ENCODE data around the gene COASY.
A peak's percentile ranks its signal among the peaks of the same experiment; 100 is the strongest.

Gene COASY

GRCh38 chr17:42561897-42562387 lies at the start of gene COASY:
Gene COASY, plus strand, starts transcription at chr17:42562148. Its CDS starts 475 bp downstream, at chr17:42562623.
- Histone ChIP-seq H3K27me3 (ENCODE audit: insufficient read depth, low read length) (no peaks in the 10 kb centered on the region), H3K9me3 (ENCODE audit: insufficient read depth, low read depth, low read length) (no peaks in the 10 kb centered on the region), H3K27ac (ENCODE audit: low read length) (peak within 1 kb of the TSS; percentile 42), H3K9ac (ENCODE audit: low read depth, low read length) (peak within 1 kb of the TSS; percentile 89), H3K4me3 (ENCODE audit: low read length) (peak within 1 kb of the TSS; percentile 79), H3K4me1 (ENCODE audit: insufficient read depth, low read length) (peaks cover 7% of the 10 kb centered on the region; the same call in 1 of the 2 replicates), H3K36me3 (ENCODE audit: insufficient read depth, low read depth, low read length) (peaks cover 28% of the 10 kb centered on the region)

DNA sequence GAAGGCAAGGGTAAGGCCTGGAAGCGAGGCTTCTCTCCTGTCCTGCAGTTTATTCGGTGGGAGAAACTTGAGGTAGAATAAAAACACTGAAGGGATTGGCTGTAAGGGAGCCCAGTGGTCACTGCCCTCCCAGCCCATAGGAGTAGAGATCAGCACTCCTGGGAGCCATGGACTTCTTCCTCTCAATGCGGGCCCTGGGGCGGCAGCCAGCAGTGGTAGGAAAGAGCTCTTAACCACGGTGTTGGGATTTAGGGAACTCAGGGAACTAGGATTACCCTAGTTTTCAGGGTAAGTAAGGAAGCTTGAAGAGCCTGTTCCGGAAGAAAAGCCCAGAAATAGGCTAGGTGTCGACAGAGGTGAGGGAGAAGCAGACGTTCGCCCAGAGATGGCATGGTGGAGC lies 49.7 kb upstream of the COASY start:
- Histone ChIP-seq H3K9ac (ENCODE audit: low read depth, low read length) (no peak overlapping the region), H3K27me3 (ENCODE audit: insufficient read depth, low read length) (no peaks in the 10 kb centered on the region), H3K4me1 (ENCODE audit: insufficient read depth, low read length) (no peaks in the 10 kb centered on the region), H3K27ac (ENCODE audit: low read length) (no peak overlapping the region), H3K4me3 (ENCODE audit: low read length) (no peak overlapping the region), H3K36me3 (ENCODE audit: insufficient read depth, low read depth, low read length) (peaks cover 50% of the 10 kb centered on the region), H3K9me3 (ENCODE audit: insufficient read depth, low read depth, low read length) (no peaks in the 10 kb centered on the region)

DNA sequence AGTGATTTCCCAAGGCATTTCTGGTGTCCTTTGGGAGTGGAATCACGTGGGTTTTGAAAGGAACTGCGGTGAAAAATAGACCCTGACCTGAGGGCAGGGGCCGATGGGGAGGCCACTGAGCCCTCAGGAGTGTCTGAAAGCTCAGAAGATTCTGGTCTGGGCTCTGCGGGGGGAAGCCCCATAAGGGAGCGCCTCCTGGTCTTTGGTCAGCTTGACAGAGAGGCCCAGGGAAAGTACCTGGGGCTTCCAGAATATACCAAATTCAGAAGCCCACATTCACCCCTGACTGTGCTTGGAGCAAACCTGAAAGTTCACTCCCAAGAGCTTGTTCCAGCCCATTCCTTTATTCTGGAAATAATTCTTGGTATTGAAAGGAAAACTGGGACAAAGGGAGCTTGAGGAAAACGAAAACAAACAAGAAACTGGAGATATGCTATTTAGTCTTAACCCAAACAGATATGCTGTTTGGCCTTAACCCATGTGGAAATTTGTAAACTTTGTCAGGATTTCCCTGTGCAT lies 49.2 kb upstream of the COASY start:
- Histone ChIP-seq H3K9me3 (ENCODE audit: insufficient read depth, low read depth, low read length) (no peaks in the 10 kb centered on the region), H3K36me3 (ENCODE audit: insufficient read depth, low read depth, low read length) (peaks cover 45% of the 10 kb centered on the region), H3K27me3 (ENCODE audit: insufficient read depth, low read length) (no peaks in the 10 kb centered on the region), H3K27ac (ENCODE audit: low read length) (no peak overlapping the region), H3K9ac (ENCODE audit: low read depth, low read length) (no peak overlapping the region), H3K4me3 (ENCODE audit: low read length) (no peak overlapping the region), H3K4me1 (ENCODE audit: insufficient read depth, low read length) (no peaks in the 10 kb centered on the region)

GRCh38 chr17:42513686-42514085 lies 48.3 kb upstream of the COASY start:
- Histone ChIP-seq H3K9ac (ENCODE audit: low read depth, low read length) (no peak overlapping the region), H3K36me3 (ENCODE audit: insufficient read depth, low read depth, low read length) (peaks cover 36% of the 10 kb centered on the region), H3K27me3 (ENCODE audit: insufficient read depth, low read length) (no peaks in the 10 kb centered on the region), H3K4me3 (ENCODE audit: low read length) (no peak overlapping the region), H3K27ac (ENCODE audit: low read length) (no peak overlapping the region), H3K4me1 (ENCODE audit: insufficient read depth, low read length) (no peaks in the 10 kb centered on the region), H3K9me3 (ENCODE audit: insufficient read depth, low read depth, low read length) (no peaks in the 10 kb centered on the region)

DNA sequence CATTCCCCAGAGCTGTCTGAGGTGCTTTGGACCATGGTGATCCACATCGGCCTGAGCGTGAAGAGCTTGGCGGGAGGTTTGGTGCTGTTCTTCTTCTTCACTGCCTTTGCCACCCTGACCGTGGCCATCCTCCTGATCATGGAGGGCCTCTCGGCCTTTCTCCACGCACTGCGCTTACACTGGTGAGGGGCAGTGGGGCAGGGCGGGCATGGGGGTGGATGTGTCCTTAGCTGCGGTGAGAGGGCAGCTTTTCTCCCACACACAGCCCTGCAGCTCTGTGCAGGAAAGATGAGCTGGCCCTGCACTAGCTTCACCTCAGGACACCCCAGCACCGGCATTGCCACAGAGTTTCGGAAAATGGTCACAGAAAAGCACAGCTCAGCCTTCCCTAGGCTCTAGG lies 47.7 kb upstream of the COASY start:
- H3K9me3 ChIP-seq (ENCODE audit: insufficient read depth, low read depth, low read length), result no peaks in the 10 kb centered on the region
- peaks cover 6% of the 10 kb centered on the region for H3K4me1 ChIP-seq (ENCODE audit: insufficient read depth, low read length)
- no peak overlapping the region for H3K4me3 ChIP-seq (ENCODE audit: low read length)
- H3K36me3 ChIP-seq (ENCODE audit: insufficient read depth, low read depth, low read length), result peaks cover 30% of the 10 kb centered on the region
- H3K27ac ChIP-seq (ENCODE audit: low read length), result no peak overlapping the region
- H3K9ac ChIP-seq (ENCODE audit: low read depth, low read length), result no peak overlapping the region
- H3K27me3 ChIP-seq (ENCODE audit: insufficient read depth, low read length), result no peaks in the 10 kb centered on the region

DNA sequence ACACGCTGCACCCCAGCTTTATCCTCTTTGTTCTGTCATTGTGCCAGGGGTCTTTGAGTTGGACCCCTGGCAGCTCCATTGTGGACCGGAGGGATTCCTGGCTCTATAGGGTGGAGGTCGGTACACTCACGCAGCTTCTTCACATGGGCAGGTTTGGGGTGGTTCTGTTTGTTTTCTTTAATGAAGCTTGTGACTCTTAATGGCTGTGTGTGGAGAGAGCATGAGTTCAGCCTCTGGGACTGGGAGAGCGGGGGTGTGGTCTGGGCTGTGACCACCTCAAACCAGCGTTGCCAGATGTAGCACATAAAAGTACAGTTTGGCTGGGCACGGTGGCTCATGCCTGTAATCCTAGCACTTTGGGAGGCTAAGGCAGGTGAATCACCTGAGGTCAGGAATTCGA lies 47.1 kb upstream of the COASY start:
- Histone ChIP-seq H3K27ac (ENCODE audit: low read length) (no peak overlapping the region), H3K9ac (ENCODE audit: low read depth, low read length) (no peak overlapping the region), H3K4me1 (ENCODE audit: insufficient read depth, low read length) (peaks cover 10% of the 10 kb centered on the region), H3K9me3 (ENCODE audit: insufficient read depth, low read depth, low read length) (no peaks in the 10 kb centered on the region), H3K4me3 (ENCODE audit: low read length) (no peak overlapping the region), H3K36me3 (ENCODE audit: insufficient read depth, low read depth, low read length) (peaks cover 24% of the 10 kb centered on the region), H3K27me3 (ENCODE audit: insufficient read depth, low read length) (no peaks in the 10 kb centered on the region)

DNA sequence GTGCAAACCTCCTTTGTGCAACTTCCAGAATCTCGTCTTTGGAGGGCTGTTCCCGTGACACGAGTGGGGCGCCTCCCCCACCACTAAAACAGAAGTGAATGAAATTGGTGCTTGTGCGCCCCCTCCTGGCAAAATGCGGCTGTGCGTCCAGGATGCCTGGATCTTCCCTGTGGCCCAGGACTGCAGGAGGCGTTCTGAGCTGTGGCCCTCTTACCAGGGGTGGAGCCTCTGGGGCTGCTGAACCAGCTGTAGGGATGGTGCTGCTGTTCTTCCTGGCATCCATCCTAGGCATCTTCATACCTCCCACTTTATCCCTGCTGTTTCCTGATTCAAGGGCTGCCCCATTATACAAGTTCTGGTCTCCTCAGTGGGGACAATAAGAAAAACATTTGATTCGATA lies 44.4 kb upstream of the COASY start:
- H3K27me3 ChIP-seq (ENCODE audit: insufficient read depth, low read length), result no peaks in the 10 kb centered on the region
- H3K4me3 ChIP-seq (ENCODE audit: low read length), result no peak overlapping the region
- H3K4me1 ChIP-seq (ENCODE audit: insufficient read depth, low read length), result peaks cover 19% of the 10 kb centered on the region
- H3K27ac ChIP-seq (ENCODE audit: low read length), result no peak overlapping the region
- peaks cover 31% of the 10 kb centered on the region for H3K36me3 ChIP-seq (ENCODE audit: insufficient read depth, low read depth, low read length)
- no peak overlapping the region for H3K9ac ChIP-seq (ENCODE audit: low read depth, low read length)
- no peaks in the 10 kb centered on the region for H3K9me3 ChIP-seq (ENCODE audit: insufficient read depth, low read depth, low read length)

- no peaks in the 10 kb centered on the region for H3K27me3 ChIP-seq (ENCODE audit: insufficient read depth, low read length)
- H3K9me3 ChIP-seq (ENCODE audit: insufficient read depth, low read depth, low read length), result no peaks in the 10 kb centered on the region
- no peak overlapping the region for H3K27ac ChIP-seq (ENCODE audit: low read length)
- H3K4me3 ChIP-seq (ENCODE audit: low read length), result no peak overlapping the region
- H3K4me1 ChIP-seq (ENCODE audit: insufficient read depth, low read length), result peaks cover 19% of the 10 kb centered on the region
- no peak overlapping the region for H3K9ac ChIP-seq (ENCODE audit: low read depth, low read length)
- H3K36me3 ChIP-seq (ENCODE audit: insufficient read depth, low read depth, low read length), result peaks cover 31% of the 10 kb centered on the region
These were observed 43.7 kb upstream of the COASY start for GRCh38 chr17:42518046-42518754.

DNA sequence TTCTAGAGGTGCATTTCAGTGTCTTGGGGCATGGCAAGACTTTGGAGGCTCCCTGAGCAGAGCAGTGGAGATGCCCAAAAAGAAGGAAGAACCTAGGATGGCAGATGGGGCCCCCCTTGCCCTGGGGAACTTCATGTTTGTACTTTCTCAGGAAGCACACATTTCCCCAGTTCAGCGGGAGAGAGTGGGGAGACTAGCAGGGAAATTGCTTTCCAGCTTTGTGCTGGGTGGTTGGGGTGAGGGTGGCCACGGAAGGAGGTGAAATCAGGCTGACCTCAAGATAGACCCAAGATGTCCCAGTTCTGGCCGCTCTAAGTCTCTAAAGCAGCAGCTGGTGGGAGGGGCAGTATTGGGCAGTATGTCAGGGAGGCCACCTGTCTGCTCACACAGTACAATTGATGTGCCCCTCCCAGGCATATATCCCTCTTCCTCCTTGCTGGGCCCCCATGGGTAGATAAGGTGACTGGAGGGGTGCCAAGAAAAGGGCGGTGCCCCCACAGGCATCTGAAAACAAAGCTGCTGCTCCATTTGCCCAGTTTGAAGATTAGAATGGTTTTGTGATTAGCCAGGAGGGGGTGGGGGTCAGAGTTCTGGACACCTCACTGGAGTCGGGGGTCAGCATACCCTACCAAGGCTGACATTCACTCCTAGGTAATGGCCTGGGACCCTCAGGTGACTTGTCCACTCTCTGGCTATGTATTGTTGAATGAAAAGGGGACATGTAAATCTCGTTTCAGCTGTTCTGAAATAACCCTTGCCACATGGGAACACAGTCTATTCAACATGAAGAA lies 43.0 kb upstream of the COASY start:
- Histone ChIP-seq H3K9me3 (ENCODE audit: insufficient read depth, low read depth, low read length) (no peaks in the 10 kb centered on the region), H3K27ac (ENCODE audit: low read length) (no peak overlapping the region), H3K9ac (ENCODE audit: low read depth, low read length) (peak overlapping the region; percentile 6; the same call in 1 of the 2 replicates), H3K36me3 (ENCODE audit: insufficient read depth, low read depth, low read length) (peaks cover 26% of the 10 kb centered on the region), H3K27me3 (ENCODE audit: insufficient read depth, low read length) (no peaks in the 10 kb centered on the region), H3K4me3 (ENCODE audit: low read length) (peak overlapping the region; percentile 41; the same call in 1 of the 2 replicates), H3K4me1 (ENCODE audit: insufficient read depth, low read length) (peaks cover 19% of the 10 kb centered on the region)

DNA sequence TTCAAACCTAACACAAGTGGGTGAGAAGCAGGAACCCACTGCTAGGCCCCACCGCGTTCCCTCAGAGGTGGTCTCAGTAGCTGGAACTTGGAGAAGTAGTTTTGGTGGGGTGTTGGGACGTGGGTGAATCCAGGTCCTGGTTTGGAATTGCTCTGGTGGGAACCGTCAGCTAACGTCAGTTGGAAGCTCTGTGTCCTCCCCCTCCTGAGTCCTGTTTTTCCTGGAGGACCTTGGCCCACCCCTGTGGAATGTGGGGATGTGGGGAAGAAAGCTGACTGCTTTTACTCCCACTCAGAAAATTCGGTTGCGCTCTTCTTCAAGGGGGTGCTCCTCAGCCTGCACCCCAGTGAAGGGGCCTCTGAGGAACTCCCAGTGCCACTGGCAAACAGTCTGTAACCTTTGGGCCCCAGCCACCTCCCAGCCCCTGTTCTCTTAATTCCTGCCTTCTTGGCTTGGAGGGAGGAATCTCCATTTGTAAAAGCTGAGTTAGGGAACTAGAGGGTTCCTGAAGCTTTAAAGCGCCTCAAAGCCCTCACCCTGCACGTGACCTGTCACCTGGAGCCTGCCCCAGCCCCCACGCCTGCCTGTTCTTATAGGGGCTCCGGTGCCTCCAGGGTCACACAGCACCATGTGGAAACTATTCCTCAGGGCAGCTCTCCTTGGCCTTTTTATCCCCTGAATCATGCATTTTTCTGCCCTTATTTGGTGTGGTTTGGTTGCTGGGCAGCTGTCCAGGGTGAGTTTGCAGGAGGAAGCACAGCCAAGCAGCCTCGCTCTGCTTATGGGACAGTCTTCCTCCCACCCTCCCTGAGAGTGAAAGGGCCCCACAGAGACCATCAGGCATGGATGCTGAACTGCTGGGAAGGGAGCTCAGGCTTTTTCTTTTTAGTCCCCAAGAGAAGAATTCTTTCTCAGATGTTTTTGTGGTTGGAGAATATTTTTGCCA lies 42.1 kb upstream of the COASY start:
- Histone ChIP-seq H3K4me3 (ENCODE audit: low read length) (peak overlapping the region; percentile 41; the same call in 1 of the 2 replicates), H3K27me3 (ENCODE audit: insufficient read depth, low read length) (no peaks in the 10 kb centered on the region), H3K9me3 (ENCODE audit: insufficient read depth, low read depth, low read length) (no peaks in the 10 kb centered on the region), H3K27ac (ENCODE audit: low read length) (no peak overlapping the region), H3K36me3 (ENCODE audit: insufficient read depth, low read depth, low read length) (peaks cover 18% of the 10 kb centered on the region), H3K9ac (ENCODE audit: low read depth, low read length) (peak overlapping the region; percentile 39; the same call in 1 of the 2 replicates), H3K4me1 (ENCODE audit: insufficient read depth, low read length) (peaks cover 19% of the 10 kb centered on the region)

- H3K27ac ChIP-seq (ENCODE audit: low read length), result no peak overlapping the region
These were observed 41.4 kb upstream of the COASY start for GRCh38 chr17:42520540-42520951.

More at GRCh38 chr17:42520540-42520951, 41.4 kb upstream of the COASY start:
- Histone ChIP-seq H3K4me1 (ENCODE audit: insufficient read depth, low read length) (peaks cover 19% of the 10 kb centered on the region), H3K4me3 (ENCODE audit: low read length) (no peak overlapping the region), H3K27me3 (ENCODE audit: insufficient read depth, low read length) (no peaks in the 10 kb centered on the region), H3K9me3 (ENCODE audit: insufficient read depth, low read depth, low read length) (no peaks in the 10 kb centered on the region), H3K36me3 (ENCODE audit: insufficient read depth, low read depth, low read length) (peaks cover 17% of the 10 kb centered on the region), H3K9ac (ENCODE audit: low read depth, low read length) (peak overlapping the region; percentile 39; the same call in 1 of the 2 replicates)
